Esophagus muscularis mucosa (tissue), 4 donors: Measurements from ENCODE around the gene WFDC10B. TPM values are rescaled to one million over a fixed set of nuclear protein-coding genes. Genes with fewer than 3 reads are reported as not detected.

Experiments used
- DNase-seq: peaks from one replicate; pipeline ENCODE4 v3.0.0-alpha.2; 2017; ENCODE audit errors: extremely low spot score
- H3K27ac ChIP-seq, 4 donors: fragments of 200-600 bp; sonication (generic); replicated peaks in 1 of 4; 1 replicate in 3 of 4; 2 replicates in 1 of 4; pipeline ENCODE4 v1.5.1; 2016 to 2019; ENCODE audit warnings: mild to moderate bottlenecking in 1 of 4
- H3K27me3 ChIP-seq, 4 donors: fragments of 200-600 bp; sonication (generic); one replicate each; pipeline versions ENCODE4 v1.5.1 to v1.6.0; 2016 to 2019
- H3K36me3 ChIP-seq, 4 donors: fragments of 200-600 bp; sonication (generic); one replicate each; pipeline ENCODE4 v1.5.1; 2016 to 2019
- H3K4me1 ChIP-seq, 4 donors: fragments of 200-600 bp; sonication (generic); one replicate each; pipeline ENCODE4 v1.5.1; 2016 to 2019
- H3K4me3 ChIP-seq, 4 donors: fragments of 200-600 bp; sonication (generic); 1 replicate in 2 of 4; 2 replicates in 2 of 4; pipeline ENCODE4 v1.5.1; 2016 to 2019; ENCODE audit warnings: mild to moderate bottlenecking in 4 of 4, moderate library complexity in 1 of 4
- H3K9me3 ChIP-seq, 4 donors: fragments of 200-600 bp; sonication (generic); 1 replicate in 3 of 4; 2 replicates in 1 of 4; pipeline ENCODE4 v1.5.1; 2016 to 2019
- CTCF ChIP-seq, 3 experiments: fragments of 200-600 bp in 2 of 3; fragments of 450-650 bp in 1 of 3; sonication (generic) in 2 of 3; IDR thresholded peaks; one replicate each; pipeline ENCODE4 v1.5.1; 2017 to 2019; ENCODE audit warnings: antibody characterized with exemption in 3 of 3, mild to moderate bottlenecking in 2 of 3, moderate library complexity in 1 of 3
- EP300 ChIP-seq: sonication (generic); formaldehyde crosslinking; IDR thresholded peaks from one replicate; pipeline ENCODE4 v1.6.1; 2017; ENCODE audit warnings: antibody characterized with exemption
- POLR2A ChIP-seq: fragments of 450-650 bp; IDR thresholded peaks from one replicate; pipeline ENCODE4 v1.6.1; 2017; ENCODE audit warnings: antibody characterized with exemption, moderate library complexity, mild to moderate bottlenecking, low read depth
- POLR2AphosphoS5 ChIP-seq, 2 donors: sonication (generic); formaldehyde crosslinking; IDR thresholded peaks; one replicate each; pipeline ENCODE4 v1.6.1; 2017; ENCODE audit warnings: antibody characterized with exemption in 2 of 2
- WGBS: methylation state at CpG from one replicate; pipeline ENCODE4 v1.1.5; 2018; 5-methylcytosine and 5-hydroxymethylcytosine counted together
- intact Hi-C: fragments of 100-400 bp; cut with DNase I; formaldehyde crosslinking; loops from one replicate; pipeline ENCODE4 v1.15.1; 2023
- total RNA-seq, 4 donors: library from RNA; depleted of rRNA; stranded (reverse); fragments of >200 nt; gene quantifications; one replicate each; pipeline versions ENCODE4 v1.1.0 to v1.2.1, GENCODE V29; 2016

WFDC10B gene
- under 1 TPM in 1 of 4 donors, not detected in 3; 0.69 TPM for total RNA-seq

GRCh38 chr20:45704969-45705637, at the start of gene WFDC10B:
WFDC10B (minus strand) TSS chr20:45705019; CDS start chr20:45685992, 19,027 bp downstream.
- no peaks in the 10 kb centered on the region for H3K27me3 ChIP-seq
- no peak for DNase-seq
- intact Hi-C loops = no loop called here
- no peak within 1 kb of the TSS for H3K27ac ChIP-seq
- H3K9me3 ChIP-seq = no peaks in the 10 kb centered on the region
- no peaks in the 10 kb centered on the region for H3K36me3 ChIP-seq
- TF ChIP-seq CTCF (IDR thresholded peaks at IDR 0.05) = no peak
- no peak for TF ChIP-seq POLR2A
- TF ChIP-seq EP300 = no peak
- TF ChIP-seq POLR2AphosphoS5 (IDR thresholded peaks at IDR 0.05) = no peak
- 77% methylated on average over 1 of the region's 1 CpG for WGBS
- no peaks in the 10 kb centered on the region for H3K4me1 ChIP-seq
- no peak within 1 kb of the TSS for H3K4me3 ChIP-seq

- no peaks in the 10 kb centered on the region for H3K27me3 ChIP-seq
- H3K27ac ChIP-seq = no peak overlapping the region
- intact Hi-C loops = no loop called here
- no peaks in the 10 kb centered on the region for H3K4me1 ChIP-seq
- TF ChIP-seq POLR2AphosphoS5 (IDR thresholded peaks at IDR 0.05) = no peak
- no peak for TF ChIP-seq EP300
- TF ChIP-seq CTCF (IDR thresholded peaks at IDR 0.05) = no peak
- TF ChIP-seq POLR2A = no peak
- no peak for DNase-seq
- peaks cover 0 to 3% (median 0%) of the 10 kb centered on the region in 4 donors for H3K9me3 ChIP-seq
- WGBS = 89% methylated on average over 3 of the region's 3 CpGs
- H3K4me3 ChIP-seq = no peak overlapping the region
- H3K36me3 ChIP-seq = no peaks in the 10 kb centered on the region
Measured at GRCh38 chr20:45752746-45753145, 47.9 kb upstream of the WFDC10B start.

GRCh38 chr20:45751721-45752120, 46.9 kb upstream of the WFDC10B start:
- no peak overlapping the region for H3K27ac ChIP-seq
- H3K4me3 ChIP-seq = no peak overlapping the region
- DNase-seq = no peak
- peaks cover 0 to 3% (median 0%) of the 10 kb centered on the region in 4 donors for H3K9me3 ChIP-seq
- no peaks in the 10 kb centered on the region for H3K27me3 ChIP-seq
- no peaks in the 10 kb centered on the region for H3K4me1 ChIP-seq
- WGBS = 81% methylated on average over 1 of the region's 1 CpG
- intact Hi-C loops = no loop called here
- TF ChIP-seq CTCF (IDR thresholded peaks at IDR 0.05) = no peak
- no peak for TF ChIP-seq POLR2AphosphoS5 (IDR thresholded peaks at IDR 0.05)
- no peak for TF ChIP-seq EP300
- TF ChIP-seq POLR2A = no peak
- no peaks in the 10 kb centered on the region for H3K36me3 ChIP-seq

GRCh38 chr20:45745015-45745414, 40.2 kb upstream of the WFDC10B start:
- Histone ChIP-seq H3K36me3 (no peaks in the 10 kb centered on the region), H3K27me3 (no peaks in the 10 kb centered on the region), H3K27ac (no peak overlapping the region), H3K4me3 (no peak overlapping the region), H3K9me3 (no peaks in the 10 kb centered on the region), H3K4me1 (no peaks in the 10 kb centered on the region)
- no peak for TF ChIP-seq EP300
- no peak for TF ChIP-seq POLR2AphosphoS5 (IDR thresholded peaks at IDR 0.05)
- TF ChIP-seq POLR2A = no peak
- TF ChIP-seq CTCF (IDR thresholded peaks at IDR 0.05) = no peak
- DNase-seq = no peak
- intact Hi-C loops = no loop called here

GRCh38 chr20:45742596-45742995, 37.8 kb upstream of the WFDC10B start:
- no peak for DNase-seq
- Histone ChIP-seq H3K4me3 (no peak overlapping the region), H3K36me3 (no peaks in the 10 kb centered on the region), H3K27ac (no peak overlapping the region), H3K27me3 (no peaks in the 10 kb centered on the region), H3K4me1 (no peaks in the 10 kb centered on the region), H3K9me3 (no peaks in the 10 kb centered on the region)
- no peak for TF ChIP-seq CTCF (IDR thresholded peaks at IDR 0.05)
- TF ChIP-seq POLR2AphosphoS5 (IDR thresholded peaks at IDR 0.05) = no peak
- TF ChIP-seq EP300 = no peak
- no peak for TF ChIP-seq POLR2A
- intact Hi-C loops = no loop called here
- 92% methylated on average over 4 of the region's 4 CpGs for WGBS
